Measurements from ENCODE around the gene NKG7.

NKG7 gene

GRCh38 chr19:51389143-51389542 lies 16.7 kb upstream of the NKG7 start:
- no peak for DNase-seq

GRCh38 chr19:51387924-51388389 lies 15.5 kb upstream of the NKG7 start, which contains the start of gene LIM2:
TSS of gene LIM2 (minus strand) at chr19:51387974. CDS start at chr19:51387443, 531 bp downstream.
- DNase-seq, result no peak

GRCh38 chr19:51386882-51387520 lies 14.5 kb upstream of the NKG7 start:
- DNase-seq, result no peak

GRCh38 chr19:51382004-51382403 lies 9.6 kb upstream of the NKG7 start:
- DNase-seq, result no peak

- DNase-seq, result no peak
Measured at GRCh38 chr19:51380379-51380778, 7.9 kb upstream of the NKG7 start.

GRCh38 chr19:51377422-51377821 lies 5.0 kb upstream of the NKG7 start:
- DNase-seq, result no peak

- no peak for DNase-seq
Measured at GRCh38 chr19:51375504-51376221, 3.2 kb upstream of the NKG7 start.

- no peak for DNase-seq
Measured at GRCh38 chr19:51372021-51372648, 319 bp downstream of the NKG7 start.

GRCh38 chr19:51371186-51371690 lies 1.2 kb downstream of the NKG7 start:
- no peak for DNase-seq

GRCh38 chr19:51370230-51370629 lies 2.2 kb downstream of the NKG7 start:
- no peak for DNase-seq

- no peak for DNase-seq
Measured at GRCh38 chr19:51368366-51369282, 3.8 kb downstream of the NKG7 start, which contains the start of gene CLDND2. TSS of gene CLDND2 (minus strand) at chr19:51369003. CDS start at chr19:51368577, 426 bp downstream.

GRCh38 chr19:51367565-51368365 lies 4.7 kb downstream of the NKG7 start:
- peak; percentile 50 for DNase-seq

GRCh38 chr19:51367255-51367564 lies 5.2 kb downstream of the NKG7 start:
- no peak for DNase-seq

GRCh38 chr19:51366389-51367254 lies 5.8 kb downstream of the NKG7 start:
- peak; percentile 80 for DNase-seq

- no peak for DNase-seq
Measured at GRCh38 chr19:51365965-51366388, 6.5 kb downstream of the NKG7 start, which contains the start of gene ETFB. TSS of gene ETFB (minus strand) at chr19:51366388. CDS start at chr19:51366326, 62 bp downstream.

GRCh38 chr19:51365211-51365964 lies 7.1 kb downstream of the NKG7 start:
- DNase-seq, result no peak

GRCh38 chr19:51364200-51365106 lies 8.0 kb downstream of the NKG7 start:
- no peak for DNase-seq

- no peak for DNase-seq
Measured at GRCh38 chr19:51361239-51361638, 11.2 kb downstream of the NKG7 start.

GRCh38 chr19:51359294-51359693 lies 13.2 kb downstream of the NKG7 start:
- no peak for DNase-seq

Measured in NCI-H2029 treated with DMSO at 0.1 percent for 48 hours (cell line).